Non-pigmented ciliary epithelial cell (primary cell): ENCODE results near the gene GNPTG.

Source experiments
- DNase-seq: peaks from one replicate; pipeline ENCODE4 v3.0.0-alpha.2; 2010; ENCODE audit warnings: low read depth

GNPTG gene

GRCh38 chr16:1394367-1394951, 42.7 kb downstream of the GNPTG start:
- no peak for DNase-seq

- no peak for DNase-seq
These were observed 43.8 kb downstream of the GNPTG start for GRCh38 chr16:1395444-1396031.

- DNase-seq = no peak
These were observed 46.0 kb downstream of the GNPTG start for GRCh38 chr16:1397779-1398178.

GRCh38 chr16:1398351-1398750, 46.6 kb downstream of the GNPTG start:
- DNase-seq = no peak

GRCh38 chr16:1398826-1399581, 47.3 kb downstream of the GNPTG start:
- no peak for DNase-seq

GRCh38 chr16:1401061-1401757, 49.5 kb downstream of the GNPTG start:
- no peak for DNase-seq

GRCh38 chr16:1401758-1402154, 50.0 kb downstream of the GNPTG start:
- no peak for DNase-seq

- DNase-seq = no peak
These were observed 51.3 kb downstream of the GNPTG start for GRCh38 chr16:1403036-1403435.

GRCh38 chr16:1403733-1404132, 52.0 kb downstream of the GNPTG start:
- no peak for DNase-seq

- DNase-seq = no peak
These were observed 56.0 kb downstream of the GNPTG start for GRCh38 chr16:1407753-1408152.

GRCh38 chr16:1408171-1408837, 56.6 kb downstream of the GNPTG start:
- DNase-seq = peak; percentile 23

GRCh38 chr16:1412847-1413246, 61.1 kb downstream of the GNPTG start:
- no peak for DNase-seq
